Breast epithelium (tissue), 4 donors: ENCODE measurements around the gene CCDC3. TPM values are rescaled to one million over a fixed set of nuclear protein-coding genes. Genes with fewer than 3 reads are reported as not detected.

Experiments
- DNase-seq, 2 donors: peaks; one replicate each; pipeline ENCODE4 v3.0.0-alpha.2; 2019; ENCODE audit warnings: low spot score in 2 of 2
- H3K27ac ChIP-seq, 2 donors: fragments of 200-600 bp; sonication (generic) in 1 of 2; one replicate each; pipeline ENCODE4 v1.5.1; 2016 to 2019; ENCODE audit warnings: mild to moderate bottlenecking in 1 of 2
- H3K27me3 ChIP-seq, 2 donors: fragments of 200-600 bp; sonication (generic) in 1 of 2; one replicate each; pipeline versions ENCODE4 v1.5.1 to v1.6.0; 2017 to 2019; ENCODE audit warnings: control low read depth in 1 of 2, mild to moderate bottlenecking in 1 of 2
- H3K36me3 ChIP-seq: fragments of 200-600 bp; one replicate; pipeline ENCODE4 v1.5.1; 2019
- H3K4me1 ChIP-seq, 2 donors: fragments of 200-600 bp; sonication (generic); one replicate each; pipeline ENCODE4 v1.5.1; 2016 to 2019; ENCODE audit warnings: control low read depth in 1 of 2
- H3K4me3 ChIP-seq, 3 donors: fragments of 200-600 bp; sonication (generic); 1 replicate in 2 of 3; 2 replicates in 1 of 3; pipeline ENCODE4 v1.5.1; 2016 to 2019; ENCODE audit warnings: mild to moderate bottlenecking in 3 of 3, moderate library complexity in 2 of 3
- H3K9me3 ChIP-seq, 2 donors: fragments of 200-600 bp; sonication (generic) in 1 of 2; one replicate each; pipeline ENCODE4 v1.5.1; 2016 to 2019; ENCODE audit warnings: control low read depth in 1 of 2
- POLR2A ChIP-seq: fragments of 450-650 bp; IDR thresholded peaks from one replicate; pipeline ENCODE4 v1.6.1; 2016; ENCODE audit warnings: antibody characterized with exemption, mild to moderate bottlenecking, moderate library complexity
- POLR2AphosphoS5 ChIP-seq, 3 donors: sonication (generic); formaldehyde crosslinking; IDR thresholded peaks; one replicate each; pipeline ENCODE4 v1.6.1; 2017; ENCODE audit warnings: antibody characterized with exemption in 3 of 3
- intact Hi-C: fragments of 100-400 bp; cut with DNase I; formaldehyde crosslinking; loops from one replicate; pipeline ENCODE4 v1.15.1; 2023; ENCODE audit warnings: low total_unique reads
- total RNA-seq, 3 donors: library from RNA; depleted of rRNA; stranded (reverse); fragments of >200 nt; gene quantifications; one replicate each; pipeline ENCODE4 v1.1.0, GENCODE V29; 2016
- TF ChIP-seq, protein P1 (sequence below), 3 donors: fragments of 450-650 bp; IDR thresholded peaks; one replicate each; pipeline ENCODE4 v1.5.1; 2016 to 2017; ENCODE audit warnings: antibody characterized with exemption in 3 of 3, mild to moderate bottlenecking in 3 of 3, moderate library complexity in 3 of 3

CCDC3 gene
- total RNA-seq, 3 donors from 2014 or later = 8.2 to 13.0 (median 9.8) TPM

DNA sequence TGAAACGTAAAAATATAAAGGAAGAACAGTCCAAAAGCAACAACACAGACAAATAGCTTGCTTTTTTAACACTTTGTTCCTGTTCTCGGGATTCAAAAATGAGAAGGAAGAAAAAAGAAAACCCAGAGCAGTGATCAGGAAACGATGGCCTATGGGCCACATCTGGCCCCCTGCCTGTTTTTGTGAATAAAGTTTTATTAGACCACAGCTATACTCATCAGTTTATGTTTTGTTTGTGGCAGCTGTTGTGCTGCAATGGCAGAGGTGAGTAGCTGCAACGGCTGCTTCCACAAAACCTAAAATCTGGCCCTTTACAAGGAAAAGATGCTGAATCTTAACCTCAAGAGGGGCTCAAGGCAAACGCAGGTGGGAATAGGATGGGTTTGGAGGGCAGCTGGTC, 96.4 kb downstream of the CCDC3 start:
- no peak for DNase-seq
- H3K4me3 ChIP-seq = no peak overlapping the region
- H3K27me3 ChIP-seq = no peaks in the 10 kb centered on the region
- TF ChIP-seq POLR2AphosphoS5 (IDR thresholded peaks at IDR 0.05) = no peak
- TF ChIP-seq, protein P1, sequence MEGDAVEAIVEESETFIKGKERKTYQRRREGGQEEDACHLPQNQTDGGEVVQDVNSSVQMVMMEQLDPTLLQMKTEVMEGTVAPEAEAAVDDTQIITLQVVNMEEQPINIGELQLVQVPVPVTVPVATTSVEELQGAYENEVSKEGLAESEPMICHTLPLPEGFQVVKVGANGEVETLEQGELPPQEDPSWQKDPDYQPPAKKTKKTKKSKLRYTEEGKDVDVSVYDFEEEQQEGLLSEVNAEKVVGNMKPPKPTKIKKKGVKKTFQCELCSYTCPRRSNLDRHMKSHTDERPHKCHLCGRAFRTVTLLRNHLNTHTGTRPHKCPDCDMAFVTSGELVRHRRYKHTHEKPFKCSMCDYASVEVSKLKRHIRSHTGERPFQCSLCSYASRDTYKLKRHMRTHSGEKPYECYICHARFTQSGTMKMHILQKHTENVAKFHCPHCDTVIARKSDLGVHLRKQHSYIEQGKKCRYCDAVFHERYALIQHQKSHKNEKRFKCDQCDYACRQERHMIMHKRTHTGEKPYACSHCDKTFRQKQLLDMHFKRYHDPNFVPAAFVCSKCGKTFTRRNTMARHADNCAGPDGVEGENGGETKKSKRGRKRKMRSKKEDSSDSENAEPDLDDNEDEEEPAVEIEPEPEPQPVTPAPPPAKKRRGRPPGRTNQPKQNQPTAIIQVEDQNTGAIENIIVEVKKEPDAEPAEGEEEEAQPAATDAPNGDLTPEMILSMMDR (IDR thresholded peaks at IDR 0.05) = no peak
- no peak for TF ChIP-seq POLR2A
- H3K4me1 ChIP-seq = no peaks in the 10 kb centered on the region
- intact Hi-C loops = no loop called here
- H3K27ac ChIP-seq = peak overlapping the region in 1 of 2 donors; percentile 59
- no peaks in the 10 kb centered on the region for H3K36me3 ChIP-seq
- H3K9me3 ChIP-seq = no peaks in the 10 kb centered on the region

DNA sequence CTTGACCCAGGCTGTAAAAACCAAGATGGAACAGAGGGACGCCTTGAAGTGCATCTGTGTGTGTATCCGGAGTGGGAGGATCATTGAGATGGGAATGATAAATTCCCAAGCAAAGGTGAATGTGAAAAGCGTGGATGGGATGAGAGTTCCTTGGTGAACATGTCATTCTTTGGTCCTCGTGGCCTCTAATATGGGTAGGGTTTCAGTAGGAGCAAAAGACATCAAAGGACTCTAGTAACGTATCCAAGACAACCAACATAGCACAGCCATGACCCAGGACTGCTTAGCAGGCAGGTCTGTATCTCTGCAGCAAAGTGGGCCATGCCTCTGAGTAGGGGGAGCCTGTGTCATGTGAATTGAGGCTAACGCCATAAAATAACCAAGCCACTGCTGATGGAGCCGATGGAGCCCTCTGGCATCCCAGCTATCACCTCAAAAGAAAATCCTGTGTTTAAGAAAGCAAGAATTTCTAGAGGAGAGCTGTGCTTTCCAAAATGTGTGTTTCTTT, 98.6 kb downstream of the CCDC3 start:
- Histone ChIP-seq H3K4me3 (no peak overlapping the region), H3K9me3 (no peaks in the 10 kb centered on the region), H3K27me3 (no peaks in the 10 kb centered on the region), H3K4me1 (no peaks in the 10 kb centered on the region), H3K27ac (no peak overlapping the region), H3K36me3 (no peaks in the 10 kb centered on the region)
- intact Hi-C loops = no loop called here
- TF ChIP-seq, protein P1 (IDR thresholded peaks at IDR 0.05) = no peak
- no peak for TF ChIP-seq POLR2A
- TF ChIP-seq POLR2AphosphoS5 (IDR thresholded peaks at IDR 0.05) = no peak
- no peak for DNase-seq

DNA sequence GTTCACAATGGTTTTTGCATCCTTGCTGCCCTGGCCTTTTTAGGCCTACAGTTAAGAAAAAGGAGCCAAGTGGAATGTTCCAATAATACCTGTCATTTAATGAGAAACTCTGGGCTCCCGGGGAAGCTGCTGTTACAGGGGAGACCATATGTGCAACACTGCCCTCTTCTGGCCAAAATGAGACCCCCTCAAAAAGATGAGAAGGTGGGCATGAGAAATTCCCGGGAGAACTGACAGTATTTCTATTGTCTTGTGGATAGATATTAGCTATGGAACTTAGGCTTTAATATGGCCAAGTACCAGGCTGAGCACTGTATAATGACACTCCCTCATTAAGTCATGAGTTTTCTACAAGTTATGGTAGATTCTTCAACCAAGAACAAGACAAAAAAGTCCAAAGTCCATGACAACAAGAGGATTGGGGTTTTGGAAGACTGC, 99.4 kb downstream of the CCDC3 start:
- no peaks in the 10 kb centered on the region for H3K4me1 ChIP-seq

DNA sequence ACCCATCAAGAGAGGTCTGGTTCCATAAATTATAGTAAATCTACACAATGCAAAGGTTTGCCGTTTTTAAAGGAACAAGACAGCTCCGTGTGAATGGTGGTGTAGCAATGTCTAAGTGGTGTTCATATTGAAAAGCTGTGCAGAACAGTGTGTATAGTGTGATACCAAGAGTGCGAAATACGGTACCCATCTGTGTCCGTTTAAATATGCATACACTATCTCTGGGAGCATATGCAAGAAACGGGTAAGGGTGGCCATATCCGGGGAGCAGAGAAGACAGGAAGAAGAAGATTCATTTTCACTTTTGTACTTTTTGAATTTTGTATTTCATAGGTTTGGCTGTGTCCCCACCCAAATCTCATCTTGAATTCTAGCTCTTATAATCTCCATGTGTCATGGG, 102.0 kb downstream of the CCDC3 start:
- no peak overlapping the region for H3K4me3 ChIP-seq
- no peak overlapping the region for H3K27ac ChIP-seq
- no peaks in the 10 kb centered on the region for H3K9me3 ChIP-seq
- TF ChIP-seq, protein P1 (IDR thresholded peaks at IDR 0.05) = no peak
- TF ChIP-seq POLR2A (no peak), POLR2AphosphoS5 (IDR thresholded peaks at IDR 0.05) (no peak)
- intact Hi-C loops = no loop called here
- H3K36me3 ChIP-seq = no peaks in the 10 kb centered on the region
- DNase-seq = no peak
- H3K27me3 ChIP-seq = no peaks in the 10 kb centered on the region
- H3K4me1 ChIP-seq = no peaks in the 10 kb centered on the region

More for the DNA sequence above, 99.4 kb downstream of the CCDC3 start:
- H3K9me3 ChIP-seq = no peaks in the 10 kb centered on the region
- H3K27me3 ChIP-seq = no peaks in the 10 kb centered on the region
- no peaks in the 10 kb centered on the region for H3K36me3 ChIP-seq
- intact Hi-C loops = no loop called here
- peak in 1 of 2 donors; percentile 30 for DNase-seq
- no peak overlapping the region for H3K4me3 ChIP-seq
- no peak overlapping the region for H3K27ac ChIP-seq
- TF ChIP-seq POLR2AphosphoS5 (IDR thresholded peaks at IDR 0.05) = no peak
- TF ChIP-seq, protein P1 (IDR thresholded peaks at IDR 0.05) = peak; percentile 36 to 68 (median 62)

DNA sequence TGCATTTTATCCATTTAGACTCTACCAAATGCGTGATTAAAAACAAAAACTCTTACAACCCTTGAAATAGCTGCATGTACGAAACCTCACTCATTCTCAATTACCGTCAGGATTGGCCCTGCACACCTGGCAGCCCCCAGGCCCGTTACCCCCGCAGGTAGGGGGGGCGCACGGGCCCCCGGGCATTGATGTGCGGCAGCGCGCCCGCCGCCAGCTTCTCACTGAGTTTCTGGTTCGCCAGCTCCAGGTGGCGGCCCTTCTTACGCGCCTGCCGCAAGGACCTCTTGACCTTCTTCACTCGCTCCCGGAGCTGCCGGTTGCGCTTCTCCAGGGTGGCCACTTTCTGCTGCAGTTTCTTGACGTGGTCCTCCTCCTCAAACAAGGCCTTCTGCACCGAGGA, 103.2 kb downstream of the CCDC3 start:
- TF ChIP-seq POLR2A = no peak
- TF ChIP-seq, protein P1 (IDR thresholded peaks at IDR 0.05) = no peak
- TF ChIP-seq POLR2AphosphoS5 (IDR thresholded peaks at IDR 0.05) = no peak
- no peaks in the 10 kb centered on the region for H3K36me3 ChIP-seq
- H3K9me3 ChIP-seq = peaks cover 0 to 6% of the 10 kb centered on the region in 2 donors
- intact Hi-C loops = no loop called here
- no peaks in the 10 kb centered on the region for H3K27me3 ChIP-seq
- H3K27ac ChIP-seq = no peak overlapping the region
- no peaks in the 10 kb centered on the region for H3K4me1 ChIP-seq
- no peak for DNase-seq
- H3K4me3 ChIP-seq = no peak overlapping the region
